ENCODE measurements around the gene RNF113B. TPM values are rescaled to one million over a fixed set of nuclear protein-coding genes. Genes with fewer than 3 reads are reported as not detected.
A peak's percentile ranks its signal among the peaks of the same experiment; 100 is the strongest.

The RNF113B gene
- polyA plus RNA-seq, 1 experiment = not detected

- Histone ChIP-seq H3K4me3 (ENCODE audit: low read depth, low read length) (no peak overlapping the region), H3K27me3 (ENCODE audit: control insufficient read depth, insufficient read depth, low read length) (no peaks in the 10 kb centered on the region), H3K36me3 (ENCODE audit: control insufficient read depth, insufficient read depth, low read length) (peaks cover 5% of the 10 kb centered on the region)
- TF ChIP-seq, protein P1, sequence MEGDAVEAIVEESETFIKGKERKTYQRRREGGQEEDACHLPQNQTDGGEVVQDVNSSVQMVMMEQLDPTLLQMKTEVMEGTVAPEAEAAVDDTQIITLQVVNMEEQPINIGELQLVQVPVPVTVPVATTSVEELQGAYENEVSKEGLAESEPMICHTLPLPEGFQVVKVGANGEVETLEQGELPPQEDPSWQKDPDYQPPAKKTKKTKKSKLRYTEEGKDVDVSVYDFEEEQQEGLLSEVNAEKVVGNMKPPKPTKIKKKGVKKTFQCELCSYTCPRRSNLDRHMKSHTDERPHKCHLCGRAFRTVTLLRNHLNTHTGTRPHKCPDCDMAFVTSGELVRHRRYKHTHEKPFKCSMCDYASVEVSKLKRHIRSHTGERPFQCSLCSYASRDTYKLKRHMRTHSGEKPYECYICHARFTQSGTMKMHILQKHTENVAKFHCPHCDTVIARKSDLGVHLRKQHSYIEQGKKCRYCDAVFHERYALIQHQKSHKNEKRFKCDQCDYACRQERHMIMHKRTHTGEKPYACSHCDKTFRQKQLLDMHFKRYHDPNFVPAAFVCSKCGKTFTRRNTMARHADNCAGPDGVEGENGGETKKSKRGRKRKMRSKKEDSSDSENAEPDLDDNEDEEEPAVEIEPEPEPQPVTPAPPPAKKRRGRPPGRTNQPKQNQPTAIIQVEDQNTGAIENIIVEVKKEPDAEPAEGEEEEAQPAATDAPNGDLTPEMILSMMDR (IDR thresholded peaks at IDR 0.05; ENCODE audit: insufficient read depth, low read depth, low read length) = no peak
- DNase-seq (ENCODE audit: low read depth) = no peak
- ChIA-PET POLR2A (no interaction called here), CTCF (no interaction called here)
Observed at GRCh38 chr13:98180092-98180491, 3.0 kb upstream of the RNF113B start.

DNA sequence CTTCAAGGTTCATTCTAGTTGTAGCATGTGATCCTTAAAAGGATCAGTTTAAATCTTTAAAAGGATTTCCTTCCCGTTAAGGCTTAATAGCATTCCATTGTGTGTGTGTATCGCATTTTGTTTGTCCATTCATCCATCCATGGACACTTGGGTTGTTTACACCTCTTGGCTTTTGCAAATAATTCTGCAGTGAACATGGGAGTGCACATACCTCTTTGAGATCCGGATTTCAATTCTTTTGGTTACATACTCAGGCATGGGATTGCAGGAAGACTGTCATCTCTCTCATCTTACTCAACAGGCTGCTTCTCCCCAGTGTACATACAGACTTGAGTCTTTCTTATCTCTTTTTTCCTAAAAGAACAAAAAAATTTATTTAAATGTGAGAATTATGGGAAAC, 1.2 kb downstream of the RNF113B start:
- ChIA-PET CTCF (interaction anchor here (0.6 kb wide), 2 partner anchors 54 to 1172 kb away, joined by 3 read pairs; no protein-coding TSS in a partner anchor), POLR2A (no interaction called here)
- no peak overlapping the region for H3K4me3 ChIP-seq (ENCODE audit: low read depth, low read length)
- TF ChIP-seq, protein P1 (IDR thresholded peaks at IDR 0.05; ENCODE audit: insufficient read depth, low read depth, low read length) = no peak
- peaks cover 5% of the 10 kb centered on the region for H3K36me3 ChIP-seq (ENCODE audit: control insufficient read depth, insufficient read depth, low read length)
- no peak for DNase-seq (ENCODE audit: low read depth)
- no peaks in the 10 kb centered on the region for H3K27me3 ChIP-seq (ENCODE audit: control insufficient read depth, insufficient read depth, low read length)

DNA sequence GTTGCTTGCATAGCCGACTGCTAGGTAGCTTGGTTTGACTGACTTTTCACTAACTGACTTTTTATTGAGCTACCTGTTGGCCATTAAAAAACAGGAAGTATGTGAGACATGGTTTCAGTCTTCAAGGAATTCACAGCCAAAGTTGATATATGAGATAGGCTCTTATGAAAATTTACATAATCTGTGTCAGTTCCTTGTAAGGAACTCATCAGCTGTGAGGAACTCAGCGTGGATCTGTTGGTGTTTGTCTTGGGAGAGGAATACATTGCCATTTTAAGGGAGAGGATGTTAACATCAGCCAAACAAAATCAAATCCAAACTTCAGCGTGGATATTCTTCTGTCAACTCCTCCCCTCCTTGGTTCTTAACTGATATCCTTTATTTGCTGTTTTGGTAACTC, 2.0 kb downstream of the RNF113B start:
- ChIA-PET POLR2A (no interaction called here), CTCF (interaction anchor here (0.6 to 1.2 kb wide), 3 partner anchors 19 to 1172 kb away, joined by 3 to 5 read pairs (median 3); no protein-coding TSS in a partner anchor)
- TF ChIP-seq, protein P1 (IDR thresholded peaks at IDR 0.05; ENCODE audit: insufficient read depth, low read depth, low read length) = no peak
- H3K36me3 ChIP-seq (ENCODE audit: control insufficient read depth, insufficient read depth, low read length) = peaks cover 5% of the 10 kb centered on the region
- DNase-seq (ENCODE audit: low read depth) = no peak
- H3K27me3 ChIP-seq (ENCODE audit: control insufficient read depth, insufficient read depth, low read length) = no peaks in the 10 kb centered on the region
- no peak overlapping the region for H3K4me3 ChIP-seq (ENCODE audit: low read depth, low read length)

- DNase-seq (ENCODE audit: low read depth) = no peak
- ChIA-PET POLR2A (interaction anchor here (0.6 kb wide), 1 partner anchor 1048 kb away, joined by 5 read pairs; no protein-coding TSS in a partner anchor), CTCF (interaction anchor here (1.0 to 1.2 kb wide), 2 partner anchors 20 to 67 kb away, joined by 3 to 5 read pairs; no protein-coding TSS in a partner anchor)
- TF ChIP-seq, protein P1 (IDR thresholded peaks at IDR 0.05; ENCODE audit: insufficient read depth, low read depth, low read length) = no peak
- H3K4me3 ChIP-seq (ENCODE audit: low read depth, low read length) = no peak overlapping the region
- no peaks in the 10 kb centered on the region for H3K27me3 ChIP-seq (ENCODE audit: control insufficient read depth, insufficient read depth, low read length)
- peaks cover 5% of the 10 kb centered on the region for H3K36me3 ChIP-seq (ENCODE audit: control insufficient read depth, insufficient read depth, low read length)
Observed at GRCh38 chr13:98174307-98174706, 2.8 kb downstream of the RNF113B start.

DNA sequence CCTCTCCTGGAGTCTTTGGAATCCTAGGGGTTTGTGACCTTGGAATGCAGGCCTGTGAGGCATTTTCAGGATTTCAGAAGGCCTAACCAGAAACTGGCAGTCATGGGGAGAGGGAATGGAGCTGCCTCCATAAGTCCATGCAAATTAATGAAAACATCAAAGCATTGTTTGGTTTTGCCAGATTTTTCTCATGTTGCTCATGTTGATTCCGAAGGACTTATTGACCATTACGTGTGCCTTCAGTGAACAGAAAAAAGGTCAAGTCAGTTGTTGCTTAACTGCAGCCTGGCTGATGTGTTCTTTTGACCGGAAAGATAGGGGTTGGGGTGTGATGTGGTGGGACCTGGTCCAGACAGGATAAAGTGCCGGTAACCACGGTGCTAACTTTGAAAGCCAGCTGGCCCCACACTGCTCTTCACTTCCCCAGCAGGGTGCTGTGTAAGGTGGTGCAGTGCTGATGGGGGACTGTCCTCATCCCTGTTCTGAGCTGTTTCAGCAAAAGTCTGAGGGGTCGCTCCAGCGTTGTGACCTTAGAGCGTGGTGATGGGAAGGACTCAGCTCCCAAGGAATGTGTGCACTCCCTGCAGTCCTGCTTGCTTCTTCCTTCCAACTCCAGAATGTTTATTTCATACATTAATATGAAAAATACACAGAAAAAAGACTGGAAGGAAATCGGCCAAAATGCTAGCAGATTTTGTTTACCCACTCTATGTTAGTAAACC, 3.5 kb downstream of the RNF113B start:
- Histone ChIP-seq H3K27me3 (ENCODE audit: control insufficient read depth, insufficient read depth, low read length) (no peaks in the 10 kb centered on the region), H3K4me3 (ENCODE audit: low read depth, low read length) (no peak overlapping the region), H3K36me3 (ENCODE audit: control insufficient read depth, insufficient read depth, low read length) (peaks cover 5% of the 10 kb centered on the region)
- peak; percentile 96 for DNase-seq (ENCODE audit: low read depth)
- TF ChIP-seq, protein P1 (IDR thresholded peaks at IDR 0.05; ENCODE audit: insufficient read depth, low read depth, low read length) = no peak
- CTCF ChIA-PET = interaction anchor here (0.6 to 1.4 kb wide), 5 partner anchors 19 to 1918 kb away, joined by 3 to 5 read pairs (median 3); no protein-coding TSS in a partner anchor
- POLR2A ChIA-PET = interaction anchor here (0.6 kb wide), 2 partner anchors 9 to 1048 kb away, joined by 3 to 5 read pairs; no protein-coding TSS in a partner anchor

Data from BJ (cell line).